Activated B cell treated with CpG ODN at 0.5 μM for 24 hours (primary cell): ENCODE data around the gene TBC1D2B. TPM values are rescaled to one million over a fixed set of nuclear protein-coding genes. Genes with fewer than 3 reads are reported as not detected.
A peak's percentile ranks its signal among the peaks of the same experiment; 100 is the strongest.

Source experiments
- ATAC-seq: fragments of 200-7000 bp; cut with Tn5 transposase; one replicate; pipeline ENCODE4 v1.10.0; 2021; ENCODE audit warnings: low read depth, mild to moderate bottlenecking, moderate library complexity
- CTCF ChIA-PET: fragments of 350-600 bp; sonication (Branson Sonifier 250); formaldehyde crosslinking; loops from one replicate; lab custom pipeline; 2021; ENCODE audit warnings: antibody characterized with exemption; lab: Charles Lee
- POLR2A ChIA-PET: fragments of 350-600 bp; sonication (Branson Sonifier 250); formaldehyde crosslinking; loops from one replicate; lab custom pipeline; 2021; ENCODE audit warnings: antibody characterized with exemption; lab: Charles Lee
- DNase-seq: peaks from one replicate; pipeline ENCODE4 v3.0.0; 2022
- H3K27ac Mint-ChIP-seq: one replicate; pipeline ENCODE4 v1.8.0; 2020; ENCODE audit warnings: mixed read lengths
- H3K27me3 Mint-ChIP-seq: one replicate; pipeline ENCODE4 v1.8.0; 2021; ENCODE audit warnings: mixed read lengths
- H3K36me3 Mint-ChIP-seq: one replicate; pipeline ENCODE4 v1.8.0; 2021; ENCODE audit warnings: low read depth, mixed read lengths
- H3K4me1 Mint-ChIP-seq: one replicate; pipeline ENCODE4 v1.8.0; 2021; ENCODE audit warnings: mixed read lengths
- H3K4me3 Mint-ChIP-seq: one replicate; pipeline ENCODE4 v1.8.0; 2020; ENCODE audit warnings: mild to moderate bottlenecking, mixed read lengths
- H3K9me3 Mint-ChIP-seq: one replicate; pipeline ENCODE4 v1.8.0; 2020; ENCODE audit warnings: mixed read lengths
- CTCF ChIP-seq: fragments of 200-600 bp; IDR thresholded peaks from one replicate; pipeline ENCODE4 v1.8.0; 2022; ENCODE audit warnings: antibody characterized with exemption, mild to moderate bottlenecking
- intact Hi-C: fragments of 100-400 bp; cut with micrococcal nuclease; formaldehyde crosslinking; loops from one replicate; pipeline ENCODE4 v1.15.1; 2024
- total RNA-seq: library from RNA; stranded (reverse); gene quantifications from 2 replicates; pipeline ENCODE4 v1.2.3, GENCODE V29; 2022

The TBC1D2B gene
- total RNA-seq, 1 donor from 2014 or later = 13.7 TPM

- POLR2A ChIA-PET = no interaction called here
- H3K9me3 Mint-ChIP-seq = no peaks in the 10 kb centered on the region
- peaks cover 66% of the 10 kb centered on the region for H3K36me3 Mint-ChIP-seq
- H3K4me1 Mint-ChIP-seq = peaks cover 5% of the 10 kb centered on the region
- H3K27ac Mint-ChIP-seq = no peak overlapping the region
- no peak for ATAC-seq
- CTCF ChIA-PET = no interaction called here
- no peak for TF ChIP-seq CTCF
- no peaks in the 10 kb centered on the region for H3K27me3 Mint-ChIP-seq
- H3K4me3 Mint-ChIP-seq = no peak overlapping the region
- intact Hi-C loops = no loop called here
- DNase-seq = no peak
Measured at GRCh38 chr15:78007211-78007931, 70.1 kb downstream of the TBC1D2B start.

GRCh38 chr15:78006567-78007205 is 70.8 kb downstream of the TBC1D2B start:
- Mint-ChIP-seq H3K4me1 (peaks cover 5% of the 10 kb centered on the region), H3K9me3 (no peaks in the 10 kb centered on the region), H3K4me3 (no peak overlapping the region), H3K36me3 (peaks cover 62% of the 10 kb centered on the region), H3K27me3 (no peaks in the 10 kb centered on the region), H3K27ac (no peak overlapping the region)
- CTCF ChIA-PET = interaction anchor here (1.3 kb wide), 1 partner anchor 101 kb away, joined by 5 read pairs; no protein-coding TSS in a partner anchor
- ATAC-seq = no peak
- no peak for DNase-seq
- POLR2A ChIA-PET = no interaction called here
- intact Hi-C loops = no loop called here
- TF ChIP-seq CTCF = no peak

DNA sequence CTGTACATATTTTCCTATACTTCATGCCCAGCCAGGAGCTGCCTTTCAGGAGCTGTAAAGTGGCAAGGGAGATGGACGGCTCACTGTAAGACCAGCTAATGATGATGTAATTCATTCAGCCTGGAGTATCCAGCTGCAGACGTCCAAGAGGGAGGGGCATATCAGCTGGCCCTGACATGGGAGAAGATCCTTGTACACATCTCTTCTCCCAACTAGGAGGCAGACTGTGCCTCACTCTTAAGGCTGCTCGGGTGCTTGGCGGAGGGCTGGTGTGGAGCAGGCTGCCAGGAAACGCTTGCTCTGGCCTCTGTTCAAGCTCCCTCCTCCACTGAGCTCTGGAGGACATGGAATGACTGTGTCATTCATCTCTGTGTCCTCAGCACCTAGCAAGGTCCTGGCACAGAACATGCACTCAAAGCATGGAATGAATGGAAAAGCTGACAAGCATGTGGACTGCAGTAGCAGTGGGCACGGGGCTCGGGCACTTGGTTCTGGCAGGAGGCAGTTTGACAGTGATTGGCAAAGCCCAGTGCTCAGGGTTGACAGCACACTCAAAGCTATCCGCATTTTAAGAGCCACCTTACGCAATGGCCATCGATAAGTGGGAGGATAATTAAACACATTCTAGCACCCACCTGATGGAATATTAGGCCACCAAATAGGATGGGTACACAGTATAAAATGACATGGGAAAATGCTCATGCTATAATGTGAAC is 72.4 kb downstream of the TBC1D2B start:
- H3K9me3 Mint-ChIP-seq = no peaks in the 10 kb centered on the region
- no peak for ATAC-seq
- no peaks in the 10 kb centered on the region for H3K27me3 Mint-ChIP-seq
- ChIA-PET CTCF (interaction anchor here (0.6 to 1.3 kb wide), 3 partner anchors 103 to 206 kb away, joined by 4 to 8 read pairs (median 5); no protein-coding TSS in a partner anchor), POLR2A (interaction anchor here (0.6 kb wide), 1 partner anchor 108 kb away, joined by 5 read pairs; no protein-coding TSS in a partner anchor)
- H3K4me3 Mint-ChIP-seq = no peak overlapping the region
- TF ChIP-seq CTCF = no peak
- intact Hi-C loops = no loop called here
- peaks cover 68% of the 10 kb centered on the region for H3K36me3 Mint-ChIP-seq
- H3K27ac Mint-ChIP-seq = no peak overlapping the region
- H3K4me1 Mint-ChIP-seq = peaks cover 7% of the 10 kb centered on the region
- DNase-seq = no peak

GRCh38 chr15:78004222-78004727 is 73.2 kb downstream of the TBC1D2B start:
- Mint-ChIP-seq H3K4me3 (no peak overlapping the region), H3K27ac (no peak overlapping the region), H3K36me3 (peaks cover 67% of the 10 kb centered on the region), H3K9me3 (no peaks in the 10 kb centered on the region), H3K27me3 (no peaks in the 10 kb centered on the region), H3K4me1 (peaks cover 7% of the 10 kb centered on the region)
- ChIA-PET CTCF (interaction anchor here (0.6 to 1.1 kb wide), 2 partner anchors 104 to 207 kb away, joined by 4 to 8 read pairs; no protein-coding TSS in a partner anchor), POLR2A (interaction anchor here (0.6 kb wide), 1 partner anchor 109 kb away, joined by 5 read pairs; no protein-coding TSS in a partner anchor)
- TF ChIP-seq CTCF = no peak
- ATAC-seq (peak; percentile 30), DNase-seq (no peak)
- intact Hi-C loops = no loop called here
